ENCODE measurements around the gene GSKIP. TPM values are rescaled to one million over a fixed set of nuclear protein-coding genes. Genes with fewer than 3 reads are reported as not detected.

GSKIP gene
- polyA plus RNA-seq, 1 of the 3 experiments (the other 2 are of a cell fraction) = 13.6 TPM

DNA sequence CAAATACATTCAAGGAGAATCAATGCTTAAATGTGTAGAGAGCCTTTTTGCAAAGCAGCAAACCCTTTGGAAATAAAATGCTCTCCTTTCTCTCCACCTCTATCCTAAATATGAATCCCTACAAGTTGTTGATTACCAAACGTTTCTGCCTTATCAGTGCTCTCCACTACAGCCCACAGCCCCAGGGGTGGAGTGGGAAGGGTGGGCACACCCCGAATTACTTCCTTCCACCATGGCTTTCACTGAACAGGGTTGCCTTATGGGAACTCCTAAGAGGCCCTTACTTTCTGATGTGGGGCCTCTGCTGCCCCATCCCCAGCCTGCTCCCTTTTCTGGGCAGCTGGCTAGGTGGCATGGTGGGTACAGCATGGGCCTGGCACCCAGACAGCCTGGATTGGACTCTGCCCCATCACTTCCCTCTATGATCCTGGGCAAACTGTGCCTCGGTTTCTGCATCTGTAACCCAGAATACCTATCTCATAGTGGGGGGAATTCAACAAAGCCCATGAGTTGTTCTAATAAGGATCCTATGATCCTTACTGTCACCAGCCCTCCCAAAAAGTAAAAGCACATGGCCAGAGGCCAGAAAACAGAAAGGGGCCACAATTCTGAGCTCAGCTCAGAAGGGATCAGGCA, 44.7 kb downstream of the GSKIP start:
- H3K9me2 ChIP-seq = no peaks in the 10 kb centered on the region
- H3K9me3 ChIP-seq = no peaks in the 10 kb centered on the region
- H3K9ac ChIP-seq = no peak overlapping the region
- no peaks in the 10 kb centered on the region for H3F3A ChIP-seq (replicated peaks; ENCODE audit: insufficient read depth)
- POLR2A ChIA-PET = no interaction called here
- no peak overlapping the region for H2AFZ ChIP-seq (ENCODE audit: low read depth)
- no peak overlapping the region for H3K4me2 ChIP-seq
- H3K4me1 ChIP-seq (ENCODE audit: control insufficient read depth in 1 of 2, insufficient read depth in 2 of 2, low read depth in 1 of 2, low read length in 1 of 2) = no peaks in the 10 kb centered on the region
- no peaks in the 10 kb centered on the region for H3K79me2 ChIP-seq (ENCODE audit: insufficient read depth)
- CTCF ChIA-PET = interaction anchor here (1.1 to 2.1 kb wide), 2 partner anchors 13 to 307 kb away, joined by 3 to 7 read pairs; no protein-coding TSS in a partner anchor
- TF ChIP-seq EP300 (IDR thresholded peaks at IDR 0.05; ENCODE audit: borderline replicate concordance in 1 of 2, low read depth in 1 of 2, low read length in 1 of 2) (no peak), RFX5 (IDR thresholded peaks at IDR 0.05; ENCODE audit: low read length) (no peak), MEF2A (IDR thresholded peaks at IDR 0.05; ENCODE audit: borderline replicate concordance, low read depth) (no peak), TAF1 (IDR thresholded peaks at IDR 0.05; ENCODE audit: borderline replicate concordance, low read depth, low read length) (no peak), POLR2AphosphoS5 (IDR thresholded peaks at IDR 0.05; ENCODE audit: low read depth, low read length) (no peak), TCF12 (IDR thresholded peaks at IDR 0.05) (no peak), CHD2 (IDR thresholded peaks at IDR 0.05; ENCODE audit: low read length, partially characterized antibody) (no peak), PBX3 (IDR thresholded peaks at IDR 0.05) (no peak), RCOR1 (IDR thresholded peaks at IDR 0.05; ENCODE audit: low read length) (no peak), JUND (IDR thresholded peaks at IDR 0.05) (no peak), ELF1 (IDR thresholded peaks at IDR 0.05) (no peak), MXI1 (IDR thresholded peaks at IDR 0.05; ENCODE audit: low read depth, low read length) (no peak), FOSL2 (IDR thresholded peaks at IDR 0.05; ENCODE audit: borderline replicate concordance, low read depth) (no peak)
- TF ChIP-seq, protein P1, sequence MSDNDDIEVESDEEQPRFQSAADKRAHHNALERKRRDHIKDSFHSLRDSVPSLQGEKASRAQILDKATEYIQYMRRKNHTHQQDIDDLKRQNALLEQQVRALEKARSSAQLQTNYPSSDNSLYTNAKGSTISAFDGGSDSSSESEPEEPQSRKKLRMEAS (IDR thresholded peaks at IDR 0.05; ENCODE audit: low read depth) = no peak
- TF ChIP-seq, protein P2, sequence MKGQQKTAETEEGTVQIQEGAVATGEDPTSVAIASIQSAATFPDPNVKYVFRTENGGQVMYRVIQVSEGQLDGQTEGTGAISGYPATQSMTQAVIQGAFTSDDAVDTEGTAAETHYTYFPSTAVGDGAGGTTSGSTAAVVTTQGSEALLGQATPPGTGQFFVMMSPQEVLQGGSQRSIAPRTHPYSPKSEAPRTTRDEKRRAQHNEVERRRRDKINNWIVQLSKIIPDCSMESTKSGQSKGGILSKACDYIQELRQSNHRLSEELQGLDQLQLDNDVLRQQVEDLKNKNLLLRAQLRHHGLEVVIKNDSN (IDR thresholded peaks at IDR 0.05; ENCODE audit: borderline replicate concordance, low read depth) = no peak
- TF ChIP-seq, protein P3, sequence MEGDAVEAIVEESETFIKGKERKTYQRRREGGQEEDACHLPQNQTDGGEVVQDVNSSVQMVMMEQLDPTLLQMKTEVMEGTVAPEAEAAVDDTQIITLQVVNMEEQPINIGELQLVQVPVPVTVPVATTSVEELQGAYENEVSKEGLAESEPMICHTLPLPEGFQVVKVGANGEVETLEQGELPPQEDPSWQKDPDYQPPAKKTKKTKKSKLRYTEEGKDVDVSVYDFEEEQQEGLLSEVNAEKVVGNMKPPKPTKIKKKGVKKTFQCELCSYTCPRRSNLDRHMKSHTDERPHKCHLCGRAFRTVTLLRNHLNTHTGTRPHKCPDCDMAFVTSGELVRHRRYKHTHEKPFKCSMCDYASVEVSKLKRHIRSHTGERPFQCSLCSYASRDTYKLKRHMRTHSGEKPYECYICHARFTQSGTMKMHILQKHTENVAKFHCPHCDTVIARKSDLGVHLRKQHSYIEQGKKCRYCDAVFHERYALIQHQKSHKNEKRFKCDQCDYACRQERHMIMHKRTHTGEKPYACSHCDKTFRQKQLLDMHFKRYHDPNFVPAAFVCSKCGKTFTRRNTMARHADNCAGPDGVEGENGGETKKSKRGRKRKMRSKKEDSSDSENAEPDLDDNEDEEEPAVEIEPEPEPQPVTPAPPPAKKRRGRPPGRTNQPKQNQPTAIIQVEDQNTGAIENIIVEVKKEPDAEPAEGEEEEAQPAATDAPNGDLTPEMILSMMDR (IDR thresholded peaks at IDR 0.05) = no peak
- DNase-seq = no peak
- no peaks in the 10 kb centered on the region for H3K27me3 ChIP-seq (ENCODE audit: insufficient read depth)
- no peak overlapping the region for H3K27ac ChIP-seq (ENCODE audit: low read depth in 2 of 2, low read length in 1 of 2)
- no peaks in the 10 kb centered on the region for H3K36me3 ChIP-seq (replicated peaks in 1 of 2; ENCODE audit: control insufficient read depth in 1 of 2, insufficient read depth in 2 of 2, low read length in 1 of 2)
- no peak overlapping the region for H3K4me3 ChIP-seq (ENCODE audit: low read depth in 2 of 2, low read length in 1 of 2)
- WGBS (ENCODE audit: low lambda C conversion rate) = 49% methylated on average over 3 of the region's 3 CpGs
- no peaks in the 10 kb centered on the region for H4K20me1 ChIP-seq (ENCODE audit: insufficient read depth)
